ENCODE data around the gene ZHX3.

DNA sequence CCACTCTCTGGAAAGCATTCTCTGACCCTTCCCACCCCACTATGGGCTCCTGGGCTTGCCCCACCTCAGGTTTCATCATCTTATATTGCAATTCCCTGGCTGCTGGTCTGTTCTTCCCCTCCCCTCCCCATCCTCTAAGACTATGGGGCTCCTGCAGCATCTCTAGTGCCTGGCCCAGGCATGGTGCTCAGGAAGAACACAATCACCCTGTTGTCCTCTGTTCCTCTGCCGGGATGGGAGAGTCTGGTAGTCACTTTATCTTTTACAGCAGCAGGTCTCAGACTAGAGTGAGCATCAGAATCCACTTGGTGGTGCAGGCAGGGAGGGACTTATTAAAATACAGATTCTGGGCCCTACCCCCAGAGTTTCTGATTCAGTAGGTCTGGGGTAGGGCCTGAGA is 18.1 kb upstream of the ZHX3 start:
- no peak for TF ChIP-seq ZBTB40 (IDR thresholded peaks at IDR 0.05)
- no peak for TF ChIP-seq ZBTB40 (CRISPR knock-in tag; IDR thresholded peaks at IDR 0.05)
- no peak for TF ChIP-seq ZFX (CRISPR knock-in tag; IDR thresholded peaks at IDR 0.05)
- no peak for TF ChIP-seq ARNT (IDR thresholded peaks at IDR 0.05)
- TF ChIP-seq EP400 (IDR thresholded peaks at IDR 0.05) = no peak
- TF ChIP-seq, protein P1, sequence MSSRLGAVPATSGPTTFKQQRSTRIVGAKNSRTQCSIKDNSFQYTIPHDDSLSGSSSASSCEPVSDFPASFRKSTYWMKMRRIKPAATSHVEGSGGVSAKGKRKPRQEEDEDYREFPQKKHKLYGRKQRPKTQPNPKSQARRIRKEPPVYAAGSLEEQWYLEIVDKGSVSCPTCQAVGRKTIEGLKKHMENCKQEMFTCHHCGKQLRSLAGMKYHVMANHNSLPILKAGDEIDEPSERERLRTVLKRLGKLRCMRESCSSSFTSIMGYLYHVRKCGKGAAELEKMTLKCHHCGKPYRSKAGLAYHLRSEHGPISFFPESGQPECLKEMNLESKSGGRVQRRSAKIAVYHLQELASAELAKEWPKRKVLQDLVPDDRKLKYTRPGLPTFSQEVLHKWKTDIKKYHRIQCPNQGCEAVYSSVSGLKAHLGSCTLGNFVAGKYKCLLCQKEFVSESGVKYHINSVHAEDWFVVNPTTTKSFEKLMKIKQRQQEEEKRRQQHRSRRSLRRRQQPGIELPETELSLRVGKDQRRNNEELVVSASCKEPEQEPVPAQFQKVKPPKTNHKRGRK (tag; IDR thresholded peaks at IDR 0.05) = no peak
- TF ChIP-seq CTCF (IDR thresholded peaks at IDR 0.05 in 2 of 3, conservative IDR thresholded peaks at IDR 0.05 in 1 of 3; ENCODE audit: insufficient read depth in 2 of 3, low read depth in 1 of 3, low read length in 3 of 3) = no peak
- no peak for TF ChIP-seq EGR1 (conservative IDR thresholded peaks at IDR 0.05)
- TF ChIP-seq IRF2 (CRISPR knock-in tag; IDR thresholded peaks at IDR 0.05) = no peak
- TF ChIP-seq BRD4 (IDR thresholded peaks at IDR 0.05) = no peak
- TF ChIP-seq POLR2A (conservative IDR thresholded peaks at IDR 0.05) = no peak
- no peak for TF ChIP-seq RNF2 (IDR thresholded peaks at IDR 0.05)
